OCI-LY1 (cell line): ENCODE results near the gene CEL.

ENCODE experiments used
- H2AFZ ChIP-seq: fragments of 200-600 bp; sonication (generic), shearing (Covaris generic); 2 replicates; pipeline ENCODE4 v1.6.0; 2014; ENCODE audit warnings: antibody characterized with exemption, mild to moderate bottlenecking, low read length
- H3F3A ChIP-seq: fragments of 200-600 bp; sonication (generic), shearing (Covaris generic); 2 replicates; pipeline ENCODE4 v1.6.0; 2014; ENCODE audit warnings: mild to moderate bottlenecking, antibody characterized with exemption, low read length, moderate library complexity; ENCODE audit not compliant: insufficient read depth
- H3K27ac ChIP-seq: fragments of 200-600 bp; sonication (generic); 2 replicates; pipeline ENCODE4 v1.5.1; 2014; ENCODE audit warnings: low read length, mixed run types, mild to moderate bottlenecking, low read depth; ENCODE audit not compliant: poor library complexity, severe bottlenecking
- H3K27me3 ChIP-seq: fragments of 200-600 bp; sonication (generic); 2 replicates; pipeline ENCODE4 v1.6.0; 2014; ENCODE audit warnings: antibody characterized with exemption, mild to moderate bottlenecking, low read length, moderate library complexity; ENCODE audit not compliant: insufficient read depth
- H3K36me3 ChIP-seq: fragments of 200-600 bp; sonication (generic); 2 replicates; pipeline ENCODE4 v1.6.1; 2014; ENCODE audit warnings: mild to moderate bottlenecking, antibody characterized with exemption, low read length, moderate library complexity, mixed read lengths; ENCODE audit not compliant: insufficient read depth
- H3K4me1 ChIP-seq: fragments of 200-600 bp; sonication (generic); 2 replicates; pipeline ENCODE4 v1.5.1; 2014; ENCODE audit warnings: mild to moderate bottlenecking, low read length, moderate library complexity; ENCODE audit not compliant: insufficient read depth, severe bottlenecking
- H3K4me2 ChIP-seq: fragments of 200-600 bp; sonication (generic), shearing (Covaris generic); 2 replicates; pipeline ENCODE4 v1.6.1; 2014; ENCODE audit warnings: low read length
- H3K4me3 ChIP-seq: fragments of 200-600 bp; sonication (generic); 2 replicates; pipeline ENCODE4 v1.5.1; 2014; ENCODE audit warnings: low read length, low read depth, mild to moderate bottlenecking, mixed read lengths; ENCODE audit not compliant: poor library complexity, severe bottlenecking
- H3K79me2 ChIP-seq: fragments of 200-600 bp; shearing (Covaris generic); 2 replicates; pipeline ENCODE4 v1.6.1; 2016; ENCODE audit warnings: mixed run types, low read length, mixed read lengths; ENCODE audit not compliant: insufficient read depth
- H3K9ac ChIP-seq: fragments of 200-600 bp; sonication (generic), shearing (Covaris generic); 2 replicates; pipeline ENCODE4 v1.6.1; 2014; ENCODE audit warnings: mild to moderate bottlenecking, low read length, mixed read lengths
- H3K9me2 ChIP-seq: fragments of 200-600 bp; sonication (generic), shearing (Covaris generic); 2 replicates; pipeline ENCODE4 v1.6.1; 2014; ENCODE audit warnings: low read depth, mild to moderate bottlenecking, low read length, mixed read lengths
- H3K9me3 ChIP-seq: fragments of 200-600 bp; shearing (Covaris generic); 2 replicates; pipeline ENCODE4 v1.6.1; 2014; ENCODE audit warnings: low read length, mixed read lengths
- H4K20me1 ChIP-seq: fragments of 200-600 bp; sonication (generic), shearing (Covaris generic); 2 replicates; pipeline ENCODE4 v1.6.0; 2016; ENCODE audit warnings: mild to moderate bottlenecking, low read length; ENCODE audit not compliant: insufficient read depth
- CTCF ChIP-seq: fragments of 200-600 bp; sonication (generic), shearing (Covaris generic); IDR thresholded peaks from 2 replicates; pipeline ENCODE4 v1.5.1; 2017; ENCODE audit warnings: mild to moderate bottlenecking, antibody characterized with exemption, low read length, moderate library complexity, mixed read lengths
- EZH2 ChIP-seq: fragments of 200-600 bp; sonication (generic), shearing (Covaris generic); IDR thresholded peaks from 2 replicates; pipeline ENCODE4 v1.8.0; 2017; ENCODE audit warnings: borderline replicate concordance, mixed run types, mild to moderate bottlenecking, antibody characterized with exemption, low read length, moderate library complexity, mixed read lengths

Gene CEL

GRCh38 chr9:133105461-133105770 is 43.6 kb downstream of the CEL start:
- H2AFZ ChIP-seq, result no peak overlapping the region
- H4K20me1 ChIP-seq, result no peaks in the 10 kb centered on the region
- H3K9ac ChIP-seq, result no peak overlapping the region
- no peak overlapping the region for H3K4me3 ChIP-seq
- no peak overlapping the region for H3K27ac ChIP-seq
- H3K27me3 ChIP-seq, result no peaks in the 10 kb centered on the region
- peaks cover 31% of the 10 kb centered on the region for H3K36me3 ChIP-seq
- H3K4me2 ChIP-seq, result no peak overlapping the region
- H3K9me3 ChIP-seq, result no peaks in the 10 kb centered on the region
- no peaks in the 10 kb centered on the region for H3K79me2 ChIP-seq
- H3K9me2 ChIP-seq, result no peaks in the 10 kb centered on the region
- TF ChIP-seq EZH2 (no peak), CTCF (no peak)
- H3K4me1 ChIP-seq, result no peaks in the 10 kb centered on the region
- H3F3A ChIP-seq, result no peaks in the 10 kb centered on the region

GRCh38 chr9:133106511-133107244 is 44.9 kb downstream of the CEL start:
- H3K79me2 ChIP-seq, result no peaks in the 10 kb centered on the region
- no peak overlapping the region for H2AFZ ChIP-seq
- no peaks in the 10 kb centered on the region for H3K9me3 ChIP-seq
- H3K9ac ChIP-seq, result no peak overlapping the region
- H3K27me3 ChIP-seq, result no peaks in the 10 kb centered on the region
- H3K9me2 ChIP-seq, result no peaks in the 10 kb centered on the region
- H4K20me1 ChIP-seq, result no peaks in the 10 kb centered on the region
- no peaks in the 10 kb centered on the region for H3F3A ChIP-seq
- no peak for TF ChIP-seq CTCF
- TF ChIP-seq EZH2, result no peak
- no peak overlapping the region for H3K4me3 ChIP-seq
- H3K27ac ChIP-seq, result no peak overlapping the region
- H3K36me3 ChIP-seq, result peaks cover 21% of the 10 kb centered on the region
- H3K4me1 ChIP-seq, result no peaks in the 10 kb centered on the region
- H3K4me2 ChIP-seq, result no peak overlapping the region

GRCh38 chr9:133107245-133107722 is 45.5 kb downstream of the CEL start:
- TF ChIP-seq CTCF (no peak), EZH2 (no peak)
- no peaks in the 10 kb centered on the region for H3K27me3 ChIP-seq
- H3K36me3 ChIP-seq, result peaks cover 15% of the 10 kb centered on the region; the same call in 1 of the 2 replicates

More at GRCh38 chr9:133107245-133107722, 45.5 kb downstream of the CEL start:
- H3K4me3 ChIP-seq, result no peak overlapping the region
- H3K9me2 ChIP-seq, result no peaks in the 10 kb centered on the region
- no peaks in the 10 kb centered on the region for H3K4me1 ChIP-seq
- no peak overlapping the region for H3K27ac ChIP-seq
- H4K20me1 ChIP-seq, result no peaks in the 10 kb centered on the region
- H3F3A ChIP-seq, result no peaks in the 10 kb centered on the region
- no peak overlapping the region for H3K4me2 ChIP-seq
- no peak overlapping the region for H2AFZ ChIP-seq
- H3K9me3 ChIP-seq, result no peaks in the 10 kb centered on the region
- H3K79me2 ChIP-seq, result no peaks in the 10 kb centered on the region
- no peak overlapping the region for H3K9ac ChIP-seq
